MM.1S (cell line): ENCODE results near the gene PHF3.

Experiments
- CTCF ChIP-seq: fragments of 300-600 bp; sonication (generic); IDR thresholded peaks from 2 replicates; pipeline ENCODE4 v1.5.1; 2016; ENCODE audit warnings: antibody characterized with exemption, low read length, mixed read lengths
- EZH2 ChIP-seq: fragments of 300-600 bp; sonication (generic); optimal IDR thresholded peaks from 2 replicates; pipeline ENCODE3; 2017; ENCODE audit warnings: low read depth, mild to moderate bottlenecking, antibody characterized with exemption, low read length, mixed read lengths
- EZH2phosphoT487 ChIP-seq: fragments of 300-600 bp; sonication (generic); IDR thresholded peaks from 2 replicates; pipeline ENCODE4 v1.6.1; 2018; ENCODE audit warnings: antibody characterized with exemption, low read length

DNA sequence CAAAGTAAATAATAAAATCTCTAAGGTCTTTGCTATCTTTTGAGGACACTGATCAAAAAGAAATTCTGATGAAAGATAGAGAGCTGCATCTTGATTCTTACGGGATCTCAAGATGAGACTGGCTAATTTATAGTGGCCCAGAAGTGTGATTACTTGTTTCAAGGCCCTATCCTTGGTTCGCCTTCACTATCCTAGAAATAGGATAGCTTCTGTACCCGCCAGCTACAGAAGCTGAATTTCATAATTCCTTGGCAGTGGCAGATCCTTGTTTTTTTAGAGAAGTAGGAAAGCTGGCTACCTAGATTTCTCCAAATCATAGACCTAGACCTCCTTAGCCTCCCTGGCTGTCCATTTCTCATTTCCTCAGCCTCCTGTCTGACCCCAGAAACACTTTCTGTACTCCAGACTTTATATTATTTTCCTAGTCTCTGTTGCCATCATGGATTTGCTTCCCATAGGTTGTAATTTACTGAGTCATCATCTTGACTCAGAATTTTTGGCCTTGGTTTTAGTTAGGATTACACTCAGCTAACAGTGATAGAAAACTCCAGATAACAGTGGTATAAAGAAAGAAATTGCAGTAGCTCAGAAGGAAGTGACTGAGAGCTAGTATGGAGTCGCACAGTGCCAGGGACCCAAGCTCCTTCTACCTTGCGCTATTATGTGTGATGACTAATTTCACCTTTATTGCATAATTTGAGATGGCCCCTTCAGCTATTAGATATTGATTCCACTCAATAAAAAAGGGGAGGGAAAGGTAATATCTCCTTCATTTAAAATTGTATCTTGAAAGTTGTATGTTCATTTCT lies 27.7 kb downstream of the PHF3 start:
- TF ChIP-seq CTCF (no peak), EZH2 (no peak), EZH2phosphoT487 (no peak)
